ENCODE data around the gene EIF6. TPM values are rescaled to one million over a fixed set of nuclear protein-coding genes. Genes with fewer than 3 reads are reported as not detected.
"Not testable (repeated sequence)": the region's sequence is repeated elsewhere in the genome, so short reads cannot be mapped to it uniquely, and the experiment has no call there.

The EIF6 gene
- polyA plus RNA-seq, 12 donors: 54.1 to 88.2 (median 63.3) TPM; not detected in 1

DNA sequence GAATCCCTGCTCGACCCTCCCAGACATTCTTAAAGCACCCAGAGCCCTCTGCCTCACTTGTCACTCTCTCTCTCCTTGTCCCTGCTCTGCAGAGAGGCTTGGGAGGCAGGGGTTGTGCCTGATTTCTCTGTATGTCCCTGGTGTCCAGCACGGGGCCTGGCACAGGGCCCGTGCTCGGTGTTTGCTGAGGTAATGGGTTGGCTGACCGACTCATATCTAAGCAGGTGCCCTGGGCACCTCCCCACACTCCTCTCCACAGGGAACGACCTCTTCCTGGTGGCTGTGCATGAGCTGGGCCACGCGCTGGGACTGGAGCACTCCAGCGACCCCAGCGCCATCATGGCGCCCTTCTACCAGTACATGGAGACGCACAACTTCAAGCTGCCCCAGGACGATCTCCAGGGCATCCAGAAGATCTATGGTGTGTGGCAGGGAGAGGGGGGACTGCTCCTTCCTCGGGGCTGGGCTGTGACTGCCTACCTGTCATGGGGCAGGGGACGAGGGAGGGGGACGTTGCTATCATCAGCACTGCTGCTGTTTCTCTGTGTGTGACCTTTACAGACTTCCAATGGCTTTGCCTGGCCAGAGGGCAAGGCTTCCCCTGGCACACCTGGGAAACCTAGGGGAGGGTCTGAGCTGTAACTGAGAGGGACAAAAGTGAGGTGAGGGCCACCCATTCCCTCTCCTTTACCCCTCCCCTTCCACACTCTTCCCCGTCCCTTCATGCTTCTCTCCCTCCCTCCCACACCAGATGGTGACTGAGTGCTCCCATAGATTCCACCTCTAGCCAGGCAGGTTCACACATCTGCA is 20.8 kb downstream of the EIF6 start:
- DNase-seq: no peak

DNA sequence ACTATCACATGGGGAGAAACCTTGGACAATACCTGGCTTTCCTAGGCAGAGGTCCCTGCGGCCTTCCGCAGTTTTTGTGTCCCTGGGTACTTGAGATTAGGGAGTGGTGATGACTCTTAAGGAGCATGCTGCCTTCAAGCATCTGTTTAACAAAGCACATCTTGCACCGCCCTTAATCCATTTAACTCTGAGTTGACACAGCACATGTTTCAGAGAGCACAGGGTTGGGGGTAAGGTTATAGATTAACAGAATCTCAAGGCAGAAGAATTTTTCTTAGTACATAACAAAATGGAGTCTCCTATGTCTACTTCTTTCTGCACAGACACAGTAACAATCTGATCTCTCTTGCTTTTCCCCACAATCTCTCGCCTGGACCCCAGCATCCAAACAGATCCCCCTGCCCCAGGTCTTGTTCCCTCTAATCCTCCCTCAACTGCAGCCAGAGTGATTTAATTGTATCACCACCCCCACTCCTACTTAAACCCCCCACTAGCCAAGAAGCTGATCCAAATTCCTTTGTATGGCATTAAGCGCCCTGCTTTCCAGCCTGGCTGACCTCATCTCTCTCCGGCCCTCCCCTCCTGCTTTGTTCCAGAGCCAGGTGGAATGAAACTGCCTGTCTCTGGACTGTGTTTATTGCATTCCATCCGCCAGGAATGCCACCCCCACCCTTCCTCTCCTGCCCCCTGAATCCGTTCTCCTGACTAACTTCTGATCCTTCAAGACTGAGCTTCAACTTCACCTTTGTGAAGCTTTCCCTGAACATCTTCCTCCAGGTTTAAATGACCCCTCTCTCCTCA is 21.6 kb downstream of the EIF6 start:
- DNase-seq: not testable (repeated sequence)

DNA sequence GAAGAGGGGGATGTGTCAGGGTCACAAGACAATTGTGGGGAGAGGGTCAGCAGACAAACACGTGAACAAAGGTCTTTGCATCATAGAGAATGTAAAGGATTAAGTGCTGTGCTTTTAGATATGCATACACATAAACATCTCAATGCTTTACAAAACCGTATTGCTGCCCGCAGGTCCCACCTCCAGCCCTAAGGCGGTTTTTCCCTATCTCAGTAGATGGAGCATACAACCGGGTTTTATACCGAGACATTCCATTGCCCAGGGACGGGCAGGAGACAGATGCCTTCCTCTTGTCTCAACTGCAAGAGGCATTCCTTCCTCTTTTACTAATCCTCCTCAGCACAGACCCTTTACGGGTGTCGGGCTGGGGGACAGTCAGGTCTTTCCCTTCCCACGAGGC is 22.3 kb downstream of the EIF6 start:
- not testable (repeated sequence) for DNase-seq

DNA sequence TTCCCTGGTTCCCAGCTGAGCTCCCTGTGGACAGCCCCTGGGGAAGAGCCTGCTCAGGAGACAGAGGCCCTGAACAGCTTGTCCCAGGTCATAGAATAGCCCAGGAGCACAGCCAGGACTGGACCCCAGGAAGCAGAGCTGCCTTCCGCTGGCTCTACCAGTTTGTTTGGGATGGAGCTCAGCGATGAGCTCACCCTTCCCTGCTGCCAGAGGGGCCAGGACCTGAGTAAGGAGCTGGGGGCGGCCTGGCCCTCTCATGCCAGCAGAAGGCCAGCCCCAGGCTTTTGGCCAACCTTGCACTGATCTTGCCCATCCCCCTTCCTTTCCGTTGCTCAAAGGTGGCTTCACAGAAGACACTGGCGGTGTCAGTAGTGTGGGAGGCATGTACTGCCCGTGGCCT is 24.1 kb downstream of the EIF6 start:
- no peak for DNase-seq

DNA sequence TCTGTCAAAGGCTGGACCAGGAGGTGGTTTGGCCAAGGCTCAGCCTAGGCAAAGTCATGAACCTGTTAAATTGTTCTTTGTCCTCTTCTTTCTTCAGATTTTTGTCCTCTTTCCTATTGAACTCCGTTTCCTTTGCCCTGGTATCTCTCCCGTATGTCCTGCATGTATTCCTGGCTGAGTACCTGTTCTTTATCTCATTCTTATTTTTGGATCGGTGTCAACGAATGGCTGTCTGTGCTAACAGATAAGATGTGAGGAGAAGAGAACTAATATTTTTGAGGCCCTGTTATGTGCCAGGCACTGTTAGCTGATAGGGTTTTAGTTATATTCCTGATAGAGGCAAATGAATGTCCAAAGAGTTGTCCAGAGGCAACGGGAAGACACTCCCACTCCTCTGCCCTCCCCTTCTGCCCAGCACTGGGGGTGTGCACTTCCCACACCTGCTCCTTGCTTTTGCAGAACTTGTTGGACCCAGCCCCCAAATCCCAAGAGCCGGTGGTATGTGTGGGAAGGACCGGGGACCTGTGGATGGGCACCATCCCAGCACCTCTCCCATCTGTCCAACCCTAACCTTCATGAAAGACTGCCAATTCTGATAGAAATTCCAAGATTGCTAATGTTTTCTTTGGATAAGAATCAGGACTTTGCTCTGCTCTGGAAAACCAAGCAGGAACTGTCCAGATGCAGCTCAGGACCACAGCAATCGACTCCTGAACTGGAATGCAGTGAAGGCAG is 27.2 kb downstream of the EIF6 start:
- no peak for DNase-seq

DNA sequence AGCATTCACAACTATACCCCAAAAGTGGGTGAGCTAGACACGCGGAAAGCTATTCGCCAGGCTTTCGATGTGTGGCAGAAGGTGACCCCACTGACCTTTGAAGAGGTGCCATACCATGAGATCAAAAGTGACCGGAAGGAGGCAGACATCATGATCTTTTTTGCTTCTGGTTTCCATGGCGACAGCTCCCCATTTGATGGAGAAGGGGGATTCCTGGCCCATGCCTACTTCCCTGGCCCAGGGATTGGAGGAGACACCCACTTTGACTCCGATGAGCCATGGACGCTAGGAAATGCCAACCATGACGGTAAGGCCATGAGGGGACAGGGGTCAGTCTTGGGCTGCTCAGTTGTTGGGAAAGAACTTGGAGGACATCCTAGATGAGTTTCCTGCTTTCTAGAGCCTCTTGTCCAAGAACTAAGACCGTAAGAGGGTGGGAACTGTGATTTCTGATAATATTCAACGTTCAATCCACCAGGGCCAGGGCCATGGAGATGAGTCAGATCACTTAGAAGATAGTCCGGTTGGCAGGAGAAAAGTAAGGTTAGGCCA is 30.0 kb downstream of the EIF6 start:
- no peak for DNase-seq

DNA sequence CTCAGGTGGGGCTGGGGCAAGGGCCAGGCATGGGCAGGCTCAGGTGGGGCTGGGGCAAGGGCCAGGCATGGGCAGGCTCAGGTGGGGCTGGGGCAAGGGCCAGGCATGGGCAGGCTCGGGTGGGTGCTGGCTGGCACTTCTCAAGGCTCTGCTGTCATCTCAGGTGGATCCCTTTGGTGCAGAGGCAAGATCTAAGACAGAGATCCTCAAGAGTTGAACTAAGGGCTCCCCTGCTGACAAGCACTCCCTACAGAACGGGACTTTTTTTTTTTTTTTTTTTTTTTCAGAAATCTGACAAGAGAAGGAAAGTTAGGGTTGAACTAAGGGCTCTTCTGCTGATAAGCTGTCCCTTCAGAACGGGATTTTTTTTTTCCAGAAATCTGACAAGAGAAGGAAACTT is 31.6 kb downstream of the EIF6 start:
- DNase-seq: no peak

DNA sequence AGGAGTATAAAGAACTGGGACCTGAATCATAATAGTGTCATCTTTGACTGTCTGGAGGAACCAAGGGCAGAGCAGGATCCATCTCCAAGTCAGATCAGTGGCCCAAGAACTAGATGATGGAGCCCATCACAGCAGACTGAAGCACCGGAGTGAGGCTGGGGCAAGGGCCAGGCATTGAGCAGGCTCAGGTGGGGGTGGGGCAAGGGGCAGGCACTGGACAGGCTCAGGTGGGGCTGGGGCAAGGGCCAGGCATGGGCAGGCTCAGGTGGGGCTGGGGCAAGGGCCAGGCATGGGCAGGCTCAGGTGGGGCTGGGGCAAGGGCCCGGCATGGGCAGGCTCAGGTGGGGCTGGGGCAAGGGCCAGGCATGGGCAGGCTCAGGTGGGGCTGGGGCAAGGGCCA is 32.0 kb downstream of the EIF6 start:
- not testable (repeated sequence) for DNase-seq

DNA sequence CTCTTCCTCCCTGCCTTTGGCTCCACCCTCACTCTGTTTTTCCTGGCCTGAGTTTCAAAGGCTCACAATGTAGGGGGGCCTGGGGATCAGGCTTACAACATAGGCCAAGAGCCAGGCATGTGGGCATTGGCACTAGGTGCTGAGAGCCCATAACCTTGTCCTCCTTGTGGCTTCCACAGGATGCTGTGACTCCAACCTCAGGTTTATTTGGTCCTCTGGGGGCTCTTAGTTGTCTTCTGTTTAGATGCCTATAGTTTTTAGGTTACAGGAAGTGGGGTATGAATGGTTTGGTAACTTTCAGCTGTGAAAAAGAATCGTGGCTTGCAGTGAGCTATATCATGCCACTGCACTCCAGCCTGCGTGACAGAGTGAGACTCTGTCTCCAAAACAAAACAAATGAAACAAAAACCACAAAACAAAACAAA is 32.5 kb downstream of the EIF6 start:
- no peak for DNase-seq

DNA sequence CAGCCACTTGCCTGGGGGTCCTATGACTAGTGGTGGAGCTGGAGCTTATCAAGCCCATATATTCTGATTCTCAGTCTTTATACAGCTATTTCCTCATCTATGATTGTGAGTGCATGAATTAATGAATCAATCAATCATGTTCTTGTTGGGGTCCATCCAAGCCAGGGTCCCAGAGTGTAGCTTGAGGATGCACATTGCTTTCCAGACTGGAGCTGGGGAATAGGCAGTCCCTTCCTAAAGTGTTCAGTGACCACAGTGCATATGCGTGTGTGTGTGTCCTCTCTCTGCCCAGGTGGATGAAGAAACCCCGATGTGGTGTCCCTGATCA is 33.0 kb downstream of the EIF6 start:
- no peak for DNase-seq

DNA sequence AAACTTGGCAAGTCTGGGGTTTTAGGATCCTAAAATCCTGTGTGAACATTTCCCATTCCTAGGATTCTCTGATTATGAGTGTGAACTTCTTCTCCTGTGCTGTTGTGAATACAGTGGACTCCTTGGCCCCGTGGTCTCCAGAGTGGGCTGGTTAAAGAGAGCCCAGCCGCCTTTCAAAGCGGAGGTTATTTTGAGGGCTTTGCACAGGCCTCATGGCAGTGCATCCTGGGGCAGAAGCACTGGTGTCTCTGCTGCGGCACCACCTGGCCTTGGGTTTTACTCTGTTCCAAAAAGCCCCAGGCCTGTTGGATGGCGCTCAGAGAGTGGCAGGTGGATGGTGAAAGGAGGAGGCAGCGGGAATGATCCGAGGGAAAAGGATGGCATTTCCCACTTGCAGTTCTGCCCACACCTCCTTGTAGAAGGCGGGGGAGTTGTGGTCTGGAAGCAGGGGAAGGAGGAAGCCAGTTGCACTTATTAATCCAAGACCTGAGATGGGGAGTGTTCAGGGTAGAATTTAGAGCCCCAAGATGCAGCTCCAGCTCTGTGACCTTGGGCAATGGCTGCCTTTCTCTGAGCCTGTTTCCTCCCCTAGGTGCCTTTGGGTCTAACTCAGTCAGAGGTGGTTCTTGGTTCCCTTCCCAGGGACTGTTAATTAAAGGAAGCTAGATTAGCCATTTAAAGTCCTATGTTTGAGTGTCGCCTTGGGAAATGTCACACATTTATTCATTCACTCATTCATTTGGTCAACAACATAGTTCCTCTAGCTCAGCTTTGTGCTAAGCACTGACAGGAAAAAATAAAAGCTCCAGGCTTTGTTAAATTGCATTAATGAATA is 35.7 kb downstream of the EIF6 start:
- DNase-seq: no peak

DNA sequence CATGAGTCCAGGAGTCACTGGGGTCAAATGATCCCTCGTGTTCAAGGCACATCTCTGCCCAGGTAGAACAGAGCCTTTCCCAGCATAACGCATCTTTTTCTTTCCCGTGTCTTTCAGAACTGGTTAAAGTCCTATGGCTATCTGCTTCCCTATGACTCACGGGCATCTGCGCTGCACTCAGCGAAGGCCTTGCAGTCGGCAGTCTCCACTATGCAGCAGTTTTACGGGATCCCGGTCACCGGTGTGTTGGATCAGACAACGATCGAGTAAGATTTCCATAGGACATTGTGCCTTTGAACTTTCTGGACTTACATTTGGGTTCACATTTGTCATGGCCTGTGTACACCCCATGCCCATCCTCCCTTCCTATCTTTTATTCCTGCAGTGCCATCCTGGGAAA is 37.8 kb downstream of the EIF6 start:
- DNase-seq: no peak

DNA sequence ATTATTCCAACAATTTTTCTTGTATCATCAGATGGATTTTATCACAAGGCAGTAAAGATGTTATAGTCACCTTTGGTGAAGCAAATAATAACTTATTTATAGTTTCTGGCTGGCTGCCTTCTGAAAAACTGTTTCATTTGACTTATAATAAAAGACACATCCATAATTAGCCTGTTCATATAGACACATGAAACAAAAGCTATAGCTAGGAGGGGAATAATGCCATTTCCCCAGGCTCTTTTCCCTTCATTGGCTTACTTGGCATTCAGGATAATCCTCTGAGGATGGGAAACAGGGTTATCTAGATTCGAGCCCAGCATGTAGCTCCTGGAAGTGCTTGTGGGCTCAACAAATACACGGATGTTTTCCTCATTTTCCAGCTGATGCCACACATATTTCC is 40.6 kb downstream of the EIF6 start:
- no peak for DNase-seq

DNA sequence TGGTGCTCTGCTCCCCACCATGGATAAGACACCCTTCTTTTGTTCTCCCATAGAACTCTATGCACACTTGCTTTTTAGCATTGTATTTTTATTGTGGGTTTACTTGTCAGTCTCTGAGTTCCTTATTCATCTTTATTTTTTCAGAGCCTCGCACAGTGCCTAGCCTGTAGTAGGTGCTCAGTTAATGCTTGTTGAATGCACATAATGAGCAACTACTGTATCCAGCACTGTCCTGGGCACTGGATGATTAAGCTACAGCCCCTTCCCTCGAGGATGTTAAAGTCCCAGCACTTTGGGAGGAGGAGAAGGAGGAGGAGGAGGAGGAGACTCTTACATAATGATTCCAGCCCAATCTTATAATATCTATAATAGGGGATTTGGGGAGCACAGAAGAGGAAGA is 41.3 kb downstream of the EIF6 start:
- DNase-seq: no peak

DNA sequence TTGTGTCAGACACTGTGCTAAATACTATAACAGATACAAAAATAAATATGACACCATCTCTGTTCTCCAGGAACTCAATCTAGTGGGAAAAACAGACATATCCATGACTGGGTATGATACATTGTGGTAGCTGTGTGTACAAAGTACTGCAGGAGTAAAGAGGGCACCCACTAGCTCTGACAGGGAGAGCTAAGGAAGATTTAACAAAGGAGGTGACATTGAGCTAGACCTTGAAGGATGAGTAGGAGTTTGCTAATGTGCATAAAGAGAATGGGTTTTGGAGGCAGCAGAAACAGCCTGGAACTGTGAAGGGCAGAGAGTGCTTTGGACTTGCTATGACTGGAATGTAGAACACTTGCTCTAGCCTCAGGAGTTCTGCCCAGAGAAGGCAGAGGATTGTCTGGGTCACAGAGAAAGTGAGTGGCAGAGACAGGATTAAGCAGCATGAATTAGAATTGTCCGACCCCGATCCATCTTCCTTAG is 43.7 kb downstream of the EIF6 start:
- no peak for DNase-seq

DNA sequence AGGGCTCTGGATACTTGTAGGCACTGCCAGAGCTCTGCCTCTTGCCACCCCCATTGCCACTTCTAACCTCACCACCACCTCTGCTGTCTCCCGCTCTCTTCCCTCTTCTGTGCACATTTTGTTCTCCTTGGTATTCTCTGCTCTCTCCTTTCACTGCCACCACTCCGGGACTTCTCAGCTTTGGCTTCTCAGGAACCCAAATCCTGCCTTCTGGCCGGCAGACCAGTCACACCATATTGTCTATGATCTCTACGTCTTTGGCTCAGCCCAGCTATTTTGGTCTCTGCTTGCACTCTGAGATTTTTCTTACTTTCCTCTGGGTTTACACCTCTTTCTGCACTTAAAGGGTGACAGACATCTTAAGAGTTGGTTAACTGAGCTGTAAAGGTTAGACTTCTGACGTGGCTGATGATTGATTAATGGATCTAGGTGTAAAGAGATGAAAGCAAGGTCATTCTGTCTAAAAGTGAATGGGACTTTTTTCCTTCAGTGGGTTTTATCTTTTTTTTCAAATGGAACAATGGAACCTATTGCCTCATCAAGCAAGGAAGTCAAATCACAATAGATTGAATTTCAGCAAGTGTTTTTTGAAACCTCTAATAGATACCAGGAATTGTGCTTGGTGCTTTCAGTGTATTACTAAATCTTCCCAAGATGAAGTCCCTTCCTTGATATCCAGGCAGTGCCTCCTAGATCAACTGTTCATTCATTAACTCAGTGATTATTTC is 44.3 kb downstream of the EIF6 start:
- DNase-seq: no peak

DNA sequence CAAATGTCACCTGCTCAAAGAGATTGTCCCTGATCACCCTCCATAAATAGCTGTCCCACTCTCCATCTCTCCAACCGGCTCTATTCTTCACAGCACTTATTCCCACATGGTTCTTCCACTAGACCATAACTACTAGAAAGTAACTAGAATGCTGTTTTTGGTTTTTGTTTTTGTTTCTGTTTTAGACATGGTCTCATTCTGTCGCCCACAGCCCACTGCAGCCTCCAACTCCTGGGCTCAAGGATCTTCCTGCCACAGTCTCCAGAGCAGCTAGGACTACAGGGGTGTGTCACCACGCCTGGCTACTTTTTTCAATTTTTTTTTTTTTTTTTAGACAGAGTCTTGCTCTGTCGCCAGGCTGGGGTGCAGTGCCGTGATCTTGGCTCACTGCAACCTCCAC is 45.8 kb downstream of the EIF6 start:
- no peak for DNase-seq

DNA sequence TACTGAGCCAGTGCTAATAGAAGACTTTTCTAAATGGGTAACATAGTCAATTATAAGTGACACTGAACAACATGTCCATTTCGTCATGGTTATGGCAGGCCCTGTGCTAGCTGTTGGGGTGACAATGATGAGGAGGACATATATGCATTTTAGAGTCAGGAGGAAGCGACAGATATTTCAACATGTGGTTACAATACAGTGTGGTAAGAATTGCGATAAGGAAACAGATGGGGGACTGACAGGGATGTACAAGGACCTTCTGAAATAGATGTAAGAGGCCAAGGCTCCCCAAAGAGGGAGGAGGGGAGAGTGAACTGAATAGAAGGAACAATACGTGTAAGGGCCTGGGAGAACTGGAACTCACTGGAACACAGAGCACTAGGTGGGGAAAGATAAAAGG is 46.4 kb downstream of the EIF6 start:
- DNase-seq: no peak

DNA sequence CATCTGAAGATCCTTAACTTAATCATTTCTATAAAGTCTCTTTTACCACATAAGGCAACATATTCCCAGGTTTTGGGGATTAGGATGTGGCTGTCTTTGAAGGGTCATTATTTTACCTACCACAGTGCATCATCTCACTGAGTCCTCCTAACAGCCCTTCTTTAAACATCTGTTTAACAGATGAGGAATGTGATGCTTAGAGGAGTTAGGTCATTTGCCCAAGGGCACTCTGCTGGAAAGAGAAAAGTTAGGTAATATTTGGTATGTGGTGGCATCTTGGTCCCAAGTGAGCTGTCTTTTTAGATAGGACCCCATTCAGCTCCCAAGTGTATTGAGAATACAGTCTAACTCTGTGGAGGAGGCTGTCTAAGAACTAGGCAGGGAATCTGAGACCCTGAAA is 47.1 kb downstream of the EIF6 start:
- no peak for DNase-seq

DNA sequence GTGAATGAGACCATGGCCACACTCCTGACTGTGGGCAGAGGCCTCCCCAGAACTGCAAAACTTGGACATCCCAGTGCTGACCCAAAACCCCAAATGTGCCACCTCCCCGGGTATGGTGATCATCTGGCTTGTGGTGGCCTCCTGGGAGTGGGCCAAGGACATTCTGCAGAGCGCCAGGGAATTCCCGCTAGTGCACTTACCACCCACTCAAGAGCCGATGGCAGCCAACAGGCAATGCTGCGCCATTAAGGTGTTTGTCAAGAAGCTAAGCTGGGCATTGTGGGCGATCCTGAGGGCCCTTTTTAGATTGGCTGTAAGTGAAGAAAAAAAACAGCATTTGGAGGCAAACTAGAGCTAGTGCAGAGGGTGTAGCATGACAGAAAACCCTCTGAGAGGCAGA is 48.7 kb downstream of the EIF6 start:
- no peak for DNase-seq

DNA sequence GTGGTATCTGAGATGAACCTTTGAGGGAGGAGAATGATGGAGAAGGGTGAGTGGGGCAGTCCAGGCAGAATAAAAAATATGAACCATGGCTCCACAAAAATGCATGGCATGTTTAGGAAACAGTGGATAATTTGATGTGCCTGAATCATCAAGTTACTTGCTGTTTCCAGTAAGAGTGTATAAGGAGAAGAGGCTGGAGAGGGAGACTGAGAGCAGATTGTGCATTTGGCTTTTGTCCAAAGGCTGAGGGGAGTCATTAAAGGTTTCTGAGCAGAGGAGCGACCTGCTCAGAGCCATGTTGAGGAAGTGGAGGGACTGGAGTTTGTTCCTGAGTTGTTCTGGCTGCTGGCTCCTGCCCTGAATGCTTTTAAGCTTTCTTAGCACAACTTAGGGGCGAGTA is 52.0 kb downstream of the EIF6 start:
- DNase-seq: no peak

Data from muscle of arm (tissue), 12 donors.